Smooth muscle cell (in vitro differentiated cells): ENCODE results near the gene PABPC3. TPM values are rescaled to one million over a fixed set of nuclear protein-coding genes. Genes with fewer than 3 reads are reported as not detected.

Source experiments
- DNase-seq: peaks from one replicate; lab custom pipeline; 2025; ENCODE audit not compliant: unreplicated experiment; lab: John Stamatoyannopoulos, UW
- H2AFZ ChIP-seq: fragments of 200-600 bp; sonication (generic); 2 replicates; pipeline ENCODE4 v1.6.0; 2016; ENCODE audit warnings: antibody characterized with exemption, low read depth, mild to moderate bottlenecking
- H3F3A ChIP-seq: fragments of 200-600 bp; sonication (generic); 2 replicates; pipeline ENCODE4 v1.6.0; 2017; ENCODE audit warnings: antibody characterized with exemption, low read depth
- H3K27ac ChIP-seq: fragments of 200-600 bp; sonication (generic); 2 replicates; pipeline ENCODE4 v1.5.1; 2016; ENCODE audit warnings: low read depth, mild to moderate bottlenecking
- H3K27me3 ChIP-seq: fragments of 200-600 bp; sonication (generic); 2 replicates; pipeline ENCODE4 v1.6.1; 2016; ENCODE audit warnings: low read depth, mild to moderate bottlenecking
- H3K36me3 ChIP-seq: fragments of 200-600 bp; sonication (generic); 2 replicates; pipeline ENCODE4 v1.5.1; 2016; ENCODE audit warnings: low read depth
- H3K4me1 ChIP-seq: fragments of 200-600 bp; sonication (generic); 2 replicates; pipeline ENCODE4 v1.5.1; 2016; ENCODE audit warnings: low read depth
- H3K4me2 ChIP-seq: fragments of 200-600 bp; sonication (generic); 2 replicates; pipeline ENCODE4 v1.6.0; 2016; ENCODE audit warnings: mild to moderate bottlenecking
- H3K4me3 ChIP-seq: fragments of 200-600 bp; sonication (generic); 2 replicates; pipeline ENCODE4 v1.5.1; 2016; ENCODE audit warnings: mild to moderate bottlenecking
- H3K79me2 ChIP-seq: fragments of 200-600 bp; sonication (generic); 2 replicates; pipeline ENCODE4 v1.6.0; 2016; ENCODE audit warnings: low read depth, mild to moderate bottlenecking
- H3K9ac ChIP-seq: fragments of 200-600 bp; sonication (generic); 2 replicates; pipeline ENCODE4 v1.6.0; 2016; ENCODE audit warnings: low read depth
- H3K9me3 ChIP-seq: fragments of 200-600 bp; sonication (generic); replicated peaks from 2 replicates; pipeline ENCODE4 v1.5.1; 2016; ENCODE audit warnings: low read depth
- H4K20me1 ChIP-seq: fragments of 200-600 bp; sonication (generic); 2 replicates; pipeline ENCODE4 v1.6.0; 2016; ENCODE audit warnings: low read depth
- CTCF ChIP-seq: fragments of 200-600 bp; sonication (generic); IDR thresholded peaks from 2 replicates; pipeline ENCODE4 v1.5.1; 2017; ENCODE audit warnings: borderline replicate concordance, mild to moderate bottlenecking, antibody characterized with exemption; ENCODE audit not compliant: insufficient read depth, poor library complexity, severe bottlenecking
- WGBS: methylation state at CpG from one replicate; pipeline ENCODE4 v1.1.7; 2016; ENCODE audit warnings: low lambda C conversion rate; 5-methylcytosine and 5-hydroxymethylcytosine counted together
- polyA plus RNA-seq: library from polyadenylated mRNA; unstranded; fragments of >200 nt; fragmentation: Nextera tagmentation; extraction: Ambion mirVana; gene quantifications from 2 replicates; pipeline ENCODE4 v1.2.1, GENCODE V29; 2016
- total RNA-seq: library from RNA; depleted of rRNA; stranded (reverse); fragments of >200 nt; gene quantifications from 2 replicates; pipeline ENCODE4 v1.2.3, GENCODE V29; 2014

Gene PABPC3
- total and polyA plus RNA-seq, 2 experiments from 2014 or later: 0.04 to 0.05 TPM

- Histone ChIP-seq H3K4me2 (no peak overlapping the region), H3K4me3 (no peak overlapping the region), H3K9ac (no peak overlapping the region), H3K27me3 (no peaks in the 10 kb centered on the region), H3F3A (no peaks in the 10 kb centered on the region), H3K36me3 (no peaks in the 10 kb centered on the region), H3K9me3 (no peaks in the 10 kb centered on the region), H3K79me2 (no peaks in the 10 kb centered on the region), H3K4me1 (no peaks in the 10 kb centered on the region), H4K20me1 (no peaks in the 10 kb centered on the region), H2AFZ (no peak overlapping the region), H3K27ac (no peak overlapping the region)
- TF ChIP-seq CTCF: no peak
- DNase-seq: no peak
- 71% methylated on average over 8 of the region's 8 CpGs for WGBS
Observed at GRCh38 chr13:25118378-25118905, 22.5 kb downstream of the PABPC3 start.

- H2AFZ ChIP-seq: no peak overlapping the region
- no peak overlapping the region for H3K9ac ChIP-seq
- H3K4me1 ChIP-seq: no peaks in the 10 kb centered on the region
- peaks cover 1% of the 10 kb centered on the region for H3K27me3 ChIP-seq
- no peaks in the 10 kb centered on the region for H3K79me2 ChIP-seq
- no peak overlapping the region for H3K4me2 ChIP-seq
- no peaks in the 10 kb centered on the region for H3K9me3 ChIP-seq
- H3F3A ChIP-seq: no peaks in the 10 kb centered on the region
- no peak for TF ChIP-seq CTCF
- DNase-seq: no peak
- H4K20me1 ChIP-seq: no peaks in the 10 kb centered on the region
- H3K27ac ChIP-seq: no peak overlapping the region
- 67% methylated on average over 3 of the region's 3 CpGs for WGBS
- H3K4me3 ChIP-seq: no peak overlapping the region
- H3K36me3 ChIP-seq: no peaks in the 10 kb centered on the region
Observed at GRCh38 chr13:25130944-25131343, 35.0 kb downstream of the PABPC3 start.

GRCh38 chr13:25131881-25132420 is 36.0 kb downstream of the PABPC3 start:
- Histone ChIP-seq H3K4me3 (no peak overlapping the region), H3K4me2 (no peak overlapping the region), H3K27ac (no peak overlapping the region), H3K4me1 (peaks cover under 1% of the 10 kb centered on the region), H3K36me3 (no peaks in the 10 kb centered on the region), H3K9ac (no peak overlapping the region), H3K9me3 (no peaks in the 10 kb centered on the region), H3K27me3 (peaks cover 11% of the 10 kb centered on the region), H3F3A (no peaks in the 10 kb centered on the region), H4K20me1 (no peaks in the 10 kb centered on the region), H3K79me2 (no peaks in the 10 kb centered on the region), H2AFZ (no peak overlapping the region)
- no peak for TF ChIP-seq CTCF
- DNase-seq: no peak
- WGBS: 70% methylated on average over 6 of the region's 6 CpGs

DNA sequence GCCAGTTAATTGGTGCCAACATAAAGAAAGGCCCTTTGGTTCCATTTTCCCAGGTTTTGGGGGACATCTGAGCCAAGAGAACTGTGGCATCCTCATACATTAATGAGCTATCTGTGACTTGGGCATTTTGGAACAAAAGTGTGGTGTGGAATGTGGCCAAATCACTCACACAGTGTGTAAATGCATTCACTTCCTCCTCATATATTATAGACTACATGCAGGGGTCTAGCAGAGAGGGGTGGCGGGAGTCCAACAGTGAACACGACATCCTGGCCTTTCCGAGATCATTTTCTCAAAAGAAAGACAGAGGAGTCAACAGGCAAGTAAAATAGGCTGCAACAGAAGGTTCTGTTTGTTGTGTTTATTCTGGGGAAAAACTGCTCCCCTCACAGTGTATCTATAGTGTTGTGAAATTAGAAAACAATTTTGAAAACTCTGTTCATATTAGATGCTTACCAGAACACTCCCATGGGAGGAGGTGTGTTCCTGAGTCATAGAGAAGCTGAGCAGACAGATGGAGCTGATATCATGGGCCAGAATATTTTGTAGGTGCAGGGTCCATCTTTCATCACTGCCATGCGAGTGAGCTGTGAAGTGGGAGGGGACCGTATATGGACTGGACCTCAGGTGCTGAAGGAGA is 36.9 kb downstream of the PABPC3 start:
- no peak overlapping the region for H3K9ac ChIP-seq
- H3K4me1 ChIP-seq: peaks cover 7% of the 10 kb centered on the region
- no peak overlapping the region for H3K4me3 ChIP-seq
- H3K79me2 ChIP-seq: no peaks in the 10 kb centered on the region
- no peaks in the 10 kb centered on the region for H3F3A ChIP-seq
- TF ChIP-seq CTCF: no peak
- no peaks in the 10 kb centered on the region for H4K20me1 ChIP-seq
- peaks cover 20% of the 10 kb centered on the region for H3K27me3 ChIP-seq
- H3K36me3 ChIP-seq: no peaks in the 10 kb centered on the region
- no peak overlapping the region for H3K27ac ChIP-seq
- no peak overlapping the region for H2AFZ ChIP-seq
- 94% methylated on average over 5 of the region's 5 CpGs for WGBS
- no peaks in the 10 kb centered on the region for H3K9me3 ChIP-seq
- H3K4me2 ChIP-seq: no peak overlapping the region
- DNase-seq: no peak
